Gastroesophageal sphincter (tissue), 3 donors: ENCODE results near the gene RESP18.

ENCODE experiments used
- POLR2A ChIP-seq, 2 donors: fragments of 450-650 bp; IDR thresholded peaks; one replicate each; pipeline ENCODE4 v1.6.1; 2017; ENCODE audit warnings: antibody characterized with exemption in 2 of 2, mild to moderate bottlenecking in 2 of 2, moderate library complexity in 1 of 2
- POLR2AphosphoS5 ChIP-seq: sonication (generic); formaldehyde crosslinking; IDR thresholded peaks from one replicate; pipeline ENCODE4 v1.6.1; 2017; ENCODE audit warnings: antibody characterized with exemption
- TF ChIP-seq, protein P1 (sequence below), 4 experiments: fragments of 200-600 bp in 2 of 4; fragments of 450-650 bp in 2 of 4; sonication (generic) in 1 of 4; IDR thresholded peaks; one replicate each; pipeline ENCODE4 v1.5.1; 2017 to 2019; ENCODE audit warnings: antibody characterized with exemption in 4 of 4, mild to moderate bottlenecking in 2 of 4, moderate library complexity in 2 of 4

- TF ChIP-seq, protein P1, sequence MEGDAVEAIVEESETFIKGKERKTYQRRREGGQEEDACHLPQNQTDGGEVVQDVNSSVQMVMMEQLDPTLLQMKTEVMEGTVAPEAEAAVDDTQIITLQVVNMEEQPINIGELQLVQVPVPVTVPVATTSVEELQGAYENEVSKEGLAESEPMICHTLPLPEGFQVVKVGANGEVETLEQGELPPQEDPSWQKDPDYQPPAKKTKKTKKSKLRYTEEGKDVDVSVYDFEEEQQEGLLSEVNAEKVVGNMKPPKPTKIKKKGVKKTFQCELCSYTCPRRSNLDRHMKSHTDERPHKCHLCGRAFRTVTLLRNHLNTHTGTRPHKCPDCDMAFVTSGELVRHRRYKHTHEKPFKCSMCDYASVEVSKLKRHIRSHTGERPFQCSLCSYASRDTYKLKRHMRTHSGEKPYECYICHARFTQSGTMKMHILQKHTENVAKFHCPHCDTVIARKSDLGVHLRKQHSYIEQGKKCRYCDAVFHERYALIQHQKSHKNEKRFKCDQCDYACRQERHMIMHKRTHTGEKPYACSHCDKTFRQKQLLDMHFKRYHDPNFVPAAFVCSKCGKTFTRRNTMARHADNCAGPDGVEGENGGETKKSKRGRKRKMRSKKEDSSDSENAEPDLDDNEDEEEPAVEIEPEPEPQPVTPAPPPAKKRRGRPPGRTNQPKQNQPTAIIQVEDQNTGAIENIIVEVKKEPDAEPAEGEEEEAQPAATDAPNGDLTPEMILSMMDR (IDR thresholded peaks at IDR 0.05): no peak
- TF ChIP-seq POLR2A (IDR thresholded peaks at IDR 0.05) (no peak), POLR2AphosphoS5 (no peak)
Measured at GRCh38 chr2:219290381-219291171, 42.0 kb downstream of the RESP18 start.
